Stimulated activated CD4-positive, alpha-beta T cell treated with anti-CD3 and anti-CD28 coated beads, TNF-alpha, amount 100 ng/mL, for 4 hours (primary cell): ENCODE measurements around the gene HPCAL1.
A peak's percentile ranks its signal among the peaks of the same experiment; 100 is the strongest.
"Not testable (repeated sequence)": the region's sequence is repeated elsewhere in the genome, so short reads cannot be mapped to it uniquely, and the experiment has no call there.

Source experiments
- DNase-seq, 3 experiments: peaks; one replicate each; pipeline ENCODE4 v3.0.0-alpha.2; 2020; ENCODE audit warnings: low read depth in 3 of 3

The HPCAL1 gene

DNA sequence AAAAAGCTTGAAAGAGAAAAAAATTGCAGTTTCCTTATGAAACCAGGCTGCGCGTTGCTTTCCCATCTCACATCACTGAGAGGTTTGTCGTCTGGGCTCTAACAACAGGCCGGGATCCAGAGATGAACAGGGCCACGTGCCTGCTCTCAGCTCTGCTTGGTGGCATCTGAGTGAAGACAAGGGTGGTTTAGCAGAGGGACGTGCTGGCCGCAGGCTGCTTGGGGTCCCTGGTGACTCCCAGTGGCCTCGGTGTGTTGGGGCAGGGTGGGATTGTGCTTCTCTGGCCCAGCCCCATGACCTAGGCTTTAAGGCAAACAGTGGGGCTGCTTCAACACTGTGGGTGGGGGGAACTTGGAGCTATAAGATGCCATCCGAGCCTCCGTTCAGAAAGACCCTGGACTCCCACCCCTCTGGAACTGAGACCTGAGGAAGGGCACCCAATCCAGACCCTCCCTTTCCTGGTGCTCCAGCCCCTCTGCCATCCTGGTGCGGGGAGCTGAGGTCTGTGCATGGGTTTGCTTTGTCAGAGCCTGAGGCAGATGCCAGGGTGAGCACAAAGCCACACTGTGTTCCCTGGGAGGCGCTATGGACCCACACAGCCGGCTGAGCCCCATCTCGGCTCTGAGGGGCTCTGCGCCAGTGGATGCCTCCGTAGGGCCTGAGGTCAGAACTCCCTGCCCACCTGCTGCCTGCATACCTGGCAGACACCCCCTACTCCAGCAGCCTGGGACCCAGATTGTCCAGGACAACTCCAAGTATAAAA is 18.4 kb upstream of the HPCAL1 start:
- DNase-seq = no peak

DNA sequence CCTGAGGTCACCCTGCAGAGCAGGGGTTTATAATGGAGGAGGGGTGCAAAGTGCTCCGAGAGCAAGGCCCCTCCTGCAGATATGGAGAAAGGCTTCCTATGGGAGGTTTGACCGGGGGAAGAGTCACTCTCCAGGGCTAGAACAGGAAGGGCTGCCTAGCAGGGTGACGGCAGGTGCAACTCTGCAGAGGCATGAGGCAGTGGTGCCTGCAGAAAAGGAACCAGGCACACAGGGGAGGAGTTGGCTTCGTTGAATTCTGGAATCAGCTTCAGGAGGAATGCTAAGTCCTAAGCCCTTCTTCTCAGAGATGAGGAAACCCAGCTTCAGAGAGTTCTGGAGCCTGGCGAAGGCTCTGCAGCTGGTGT is 17.5 kb upstream of the HPCAL1 start:
- no peak for DNase-seq

DNA sequence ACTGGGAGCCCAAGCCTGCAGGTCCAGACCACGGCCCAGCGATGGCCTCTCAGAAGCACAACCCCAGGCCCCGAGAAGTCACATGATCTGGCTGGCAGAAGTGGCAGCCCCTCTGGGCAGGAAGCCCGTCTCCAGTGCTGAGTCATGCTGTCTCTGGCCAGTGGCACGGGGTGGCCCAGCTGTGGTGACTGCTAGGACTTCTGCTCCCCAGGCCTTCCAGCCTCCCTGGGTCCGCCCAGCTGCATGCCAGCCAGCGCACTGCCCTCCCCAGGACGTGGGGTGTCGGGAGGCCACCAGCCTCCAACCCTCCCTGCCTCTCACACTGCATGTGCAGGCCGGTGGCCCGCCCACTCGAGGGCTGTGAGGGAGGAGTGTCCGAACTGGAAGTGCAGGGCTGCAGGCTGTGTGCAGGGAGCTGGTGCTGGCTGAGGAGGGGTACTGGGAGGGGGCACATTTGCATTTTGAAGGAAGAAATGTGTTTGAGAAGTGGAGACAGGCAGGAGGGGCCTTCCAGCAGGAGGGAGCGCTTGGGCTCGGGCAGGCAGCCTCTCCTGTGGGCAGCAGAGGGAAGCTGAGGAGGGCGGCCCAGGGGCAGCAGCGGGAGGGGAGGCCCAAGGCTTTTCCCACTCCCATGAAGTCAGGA is 17.0 kb upstream of the HPCAL1 start:
- no peak for DNase-seq

DNA sequence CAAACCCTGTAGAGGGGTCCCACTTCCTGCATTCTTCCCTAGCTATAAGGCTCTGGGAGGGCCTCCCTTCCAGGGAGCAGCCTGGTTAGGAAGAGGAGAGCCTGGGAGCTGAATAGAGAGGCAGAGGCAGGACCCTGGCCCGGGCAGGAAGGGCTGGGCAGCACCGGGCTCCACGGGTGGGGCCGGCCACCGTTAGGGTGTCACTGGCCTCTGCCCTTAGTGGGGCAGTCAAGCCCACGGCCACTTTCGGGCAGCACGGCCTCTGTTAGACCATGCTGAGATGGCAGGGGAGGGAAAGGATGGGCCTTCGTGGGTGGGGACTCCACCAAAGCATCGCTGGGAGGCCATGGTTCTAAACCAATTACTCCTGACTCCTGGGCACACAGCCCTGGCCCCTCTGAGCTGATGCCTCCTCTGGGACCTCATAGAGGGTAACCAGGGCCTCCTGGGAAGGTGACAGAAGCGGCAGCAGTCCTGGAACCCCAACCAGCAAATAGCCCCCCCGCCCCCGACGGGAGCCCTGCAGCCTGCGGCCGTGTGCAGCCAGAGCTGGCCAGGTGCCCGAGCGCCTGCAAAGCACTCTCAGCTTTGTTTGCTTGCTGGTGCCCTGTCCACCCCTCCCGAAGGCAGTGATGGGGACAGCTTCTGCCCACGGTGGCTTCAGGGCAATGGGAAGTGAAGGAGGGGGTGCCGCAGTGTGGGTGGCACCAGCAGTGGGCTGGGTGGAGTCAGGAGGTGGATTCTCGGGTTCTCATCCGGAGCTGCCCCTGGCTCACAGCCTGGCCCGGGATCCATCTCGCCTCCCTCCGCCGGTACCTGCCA is 16.3 kb upstream of the HPCAL1 start:
- no peak for DNase-seq

DNA sequence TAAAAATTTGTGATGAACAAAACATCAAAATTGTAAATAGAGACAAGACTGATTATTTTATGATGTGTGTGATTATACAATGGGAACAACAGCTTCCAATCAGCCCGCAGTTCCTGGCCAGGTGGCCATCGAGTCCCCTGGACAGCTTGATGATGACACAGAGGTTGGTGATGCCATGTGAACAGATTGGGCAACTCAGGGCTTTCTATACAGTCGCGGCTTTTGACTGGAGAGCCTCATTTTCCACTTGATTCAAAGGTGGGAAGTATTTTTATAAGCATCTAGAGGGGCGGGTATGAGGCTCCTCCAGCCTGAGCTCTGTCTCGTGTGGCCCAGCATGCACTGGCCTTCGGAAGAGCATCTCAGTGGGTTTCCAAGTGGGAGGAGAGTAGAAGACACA is 14.9 kb upstream of the HPCAL1 start:
- no peak for DNase-seq

DNA sequence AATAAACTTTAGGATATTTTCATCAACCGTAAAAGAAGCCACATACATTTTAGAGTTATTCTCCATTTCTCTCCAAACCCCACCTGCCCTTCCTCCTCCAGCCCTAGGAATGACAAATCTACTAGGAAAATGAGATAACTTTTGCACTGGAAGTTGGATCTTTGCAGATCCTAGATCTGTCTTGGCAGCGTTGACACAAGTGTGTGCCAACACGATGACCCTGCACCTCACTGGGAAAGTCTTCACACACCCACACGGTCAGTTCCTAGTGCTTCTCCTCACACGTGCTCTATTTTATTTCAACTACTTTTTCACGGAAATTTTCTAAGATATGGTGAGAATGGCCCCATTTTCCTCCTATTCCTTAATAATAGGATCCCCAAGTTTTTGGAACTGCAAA is 14.1 kb upstream of the HPCAL1 start:
- DNase-seq = no peak

DNA sequence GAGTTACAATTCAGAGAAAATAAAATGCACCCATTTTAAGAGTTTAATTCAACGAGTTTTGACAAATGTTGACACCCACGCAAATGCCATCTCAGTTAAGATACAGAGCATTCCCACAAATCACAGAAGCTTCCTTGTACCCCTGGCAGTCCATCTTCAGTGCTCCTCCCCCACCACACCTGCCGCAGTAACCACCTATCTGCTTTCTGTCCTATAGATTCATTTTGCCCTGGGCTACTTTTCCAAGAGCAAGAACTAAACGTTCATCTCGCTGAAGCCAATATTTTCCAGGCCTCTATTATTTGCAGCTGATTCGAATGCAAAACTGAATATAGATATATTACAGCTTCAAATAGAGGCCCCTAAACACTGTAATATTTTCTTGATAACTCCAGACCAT is 13.4 kb upstream of the HPCAL1 start:
- DNase-seq = no peak

DNA sequence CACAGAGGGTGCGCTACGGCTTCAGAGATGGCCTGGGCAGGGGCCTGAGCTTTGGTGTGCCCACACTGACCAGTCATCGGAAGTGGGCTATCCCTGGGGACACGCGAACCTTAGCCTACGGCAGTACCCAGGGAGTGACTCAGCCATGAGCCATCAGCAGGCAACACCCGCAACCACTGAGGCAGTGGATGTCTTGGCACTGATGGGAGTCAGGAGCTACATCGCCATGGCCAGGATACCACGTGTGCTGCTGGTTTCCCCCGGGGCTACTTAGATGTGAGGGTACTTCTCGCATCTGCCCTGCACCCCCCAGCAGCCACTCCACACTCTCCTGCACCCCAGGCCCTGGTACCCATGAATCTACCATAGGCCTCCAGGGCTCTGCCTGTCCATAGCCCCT is 12.8 kb upstream of the HPCAL1 start:
- no peak for DNase-seq

DNA sequence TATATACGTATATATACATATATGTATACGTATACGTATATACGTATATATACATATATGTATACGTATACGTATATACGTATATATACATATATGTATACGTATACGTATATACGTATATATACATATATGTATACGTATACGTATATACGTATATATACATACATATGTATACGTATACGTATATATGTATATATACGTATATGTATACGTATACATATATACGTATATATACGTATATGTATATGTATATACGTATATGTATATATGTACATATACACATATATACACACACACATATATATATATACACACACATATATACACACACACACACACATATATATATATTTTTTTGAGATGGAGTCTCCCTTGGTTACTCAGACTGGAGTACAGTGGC is 11.3 kb upstream of the HPCAL1 start:
- not testable (repeated sequence) for DNase-seq

DNA sequence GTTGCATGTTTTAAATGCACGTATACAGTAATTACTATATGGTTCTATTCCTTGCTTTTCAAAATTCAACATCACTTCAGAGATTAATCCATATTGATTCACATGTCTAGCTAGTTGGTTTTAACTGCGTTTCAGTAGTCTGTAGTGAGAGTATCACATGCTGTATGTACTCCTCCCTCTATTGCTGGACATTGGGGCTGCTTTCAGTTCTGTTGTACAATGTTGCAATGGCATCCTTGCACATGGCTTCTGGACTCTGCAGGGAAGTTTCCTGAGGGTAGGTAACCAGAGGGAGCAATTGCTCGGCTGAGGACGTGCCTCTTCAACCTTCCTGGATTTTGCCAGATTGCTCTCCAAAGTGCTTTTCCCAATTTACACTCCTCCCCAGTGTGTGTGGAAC is 10.7 kb upstream of the HPCAL1 start:
- DNase-seq = no peak

DNA sequence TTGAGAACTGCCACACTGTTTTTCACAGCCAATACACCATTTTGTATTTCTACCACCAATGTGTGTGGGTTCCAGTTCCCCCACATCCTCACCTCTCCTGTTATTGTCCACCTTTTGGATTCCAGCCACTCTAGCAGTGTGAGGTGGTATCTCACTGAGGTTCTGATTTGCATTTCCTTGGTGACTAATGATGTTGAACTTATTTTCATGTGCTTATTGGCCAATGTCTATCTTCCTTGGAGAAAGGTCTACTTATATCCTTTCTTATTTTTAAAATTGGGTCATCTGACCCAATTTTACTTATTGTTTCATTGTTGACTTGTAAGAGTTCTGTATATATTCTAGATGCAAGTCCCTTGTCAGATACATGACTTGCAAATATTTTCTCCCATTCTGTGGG is 9.1 kb upstream of the HPCAL1 start:
- no peak for DNase-seq

DNA sequence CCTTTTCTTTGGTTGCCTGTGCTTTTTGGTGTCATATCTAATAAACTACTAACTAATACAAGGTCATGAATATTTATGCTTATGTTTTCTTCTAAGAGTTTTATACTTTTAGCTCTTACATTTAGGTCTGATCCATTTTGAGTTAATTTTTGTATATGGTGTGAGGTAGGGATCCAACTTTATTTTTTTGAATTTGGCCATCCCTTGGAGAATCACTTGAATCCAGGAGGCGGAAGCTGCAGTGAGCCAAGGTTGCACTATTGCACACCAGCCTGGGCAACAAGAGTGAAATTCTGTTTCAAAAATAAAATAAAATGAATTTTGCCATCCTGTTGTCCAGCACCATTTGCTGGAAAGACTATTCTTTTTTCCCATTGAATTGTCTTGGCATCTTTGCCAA is 8.6 kb upstream of the HPCAL1 start:
- DNase-seq = no peak

DNA sequence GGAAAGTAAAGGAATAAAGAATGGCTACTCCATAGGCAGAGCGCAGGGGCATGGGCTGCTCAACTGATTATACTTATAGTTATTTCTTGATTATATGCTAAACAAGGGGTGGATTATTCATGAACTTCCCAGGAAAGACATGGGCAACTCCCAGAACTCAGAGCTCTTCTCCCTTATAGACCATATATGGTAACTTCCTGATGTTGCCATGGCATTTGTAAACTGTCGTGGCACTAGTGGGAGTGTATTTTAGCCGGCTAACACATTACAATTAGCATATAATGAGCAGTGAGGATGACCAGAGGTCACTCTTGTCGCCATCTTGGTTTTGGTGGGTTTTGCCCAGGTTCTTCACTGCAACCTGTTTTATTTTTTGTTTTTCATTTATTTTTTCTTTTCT is 7.1 kb upstream of the HPCAL1 start:
- DNase-seq = not testable (repeated sequence)

DNA sequence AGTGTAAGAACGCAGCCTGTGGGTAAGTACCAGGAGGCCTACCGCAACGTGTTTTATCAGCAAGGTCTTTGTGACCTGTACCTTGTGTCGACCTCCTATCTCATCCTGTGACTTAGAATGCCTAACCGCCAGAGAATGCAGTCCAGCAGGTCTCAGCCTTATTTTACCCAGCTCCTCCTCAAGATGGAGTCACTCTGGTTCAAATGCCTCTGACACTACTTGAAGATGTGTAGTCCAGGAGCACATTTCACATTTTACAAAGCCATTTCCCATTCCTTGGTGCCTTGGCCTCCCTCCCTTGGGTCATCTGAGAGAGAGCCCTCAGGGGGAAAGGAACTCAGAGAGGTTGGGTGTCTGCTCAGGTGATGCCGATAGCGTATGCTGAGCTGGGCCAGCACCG is 6.6 kb upstream of the HPCAL1 start:
- no peak for DNase-seq

DNA sequence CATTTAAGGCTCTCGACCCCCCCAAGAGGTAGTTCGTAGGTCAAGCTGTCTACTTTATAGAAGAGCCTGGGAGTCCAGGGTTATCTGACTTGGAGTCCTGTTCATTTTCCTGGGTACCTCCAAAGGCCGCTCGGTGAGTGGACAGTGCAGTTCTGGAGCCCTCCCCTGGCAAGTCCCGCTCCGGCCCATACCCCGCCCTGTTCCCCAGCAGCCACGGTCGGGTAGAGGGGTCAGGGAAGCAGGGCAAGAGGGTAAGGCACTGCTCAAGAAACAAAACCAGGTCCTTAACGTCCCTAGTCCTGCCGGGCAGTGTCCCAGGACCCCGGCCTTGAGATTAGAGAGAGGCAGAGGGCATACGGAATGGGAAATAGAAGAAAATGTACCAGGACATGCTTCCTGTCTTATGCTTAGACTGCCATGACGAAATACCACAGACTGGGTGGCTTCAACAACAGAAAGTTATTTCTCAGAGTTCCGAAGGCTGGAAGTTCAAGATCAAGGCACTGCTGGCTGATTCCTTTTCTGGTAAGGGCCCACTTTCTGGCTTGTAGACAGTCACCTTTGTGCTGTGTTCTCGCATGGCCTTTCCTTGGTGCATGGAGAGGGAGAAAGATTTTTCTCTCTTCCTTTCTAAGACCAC is 5.4 kb upstream of the HPCAL1 start:
- no peak for DNase-seq

DNA sequence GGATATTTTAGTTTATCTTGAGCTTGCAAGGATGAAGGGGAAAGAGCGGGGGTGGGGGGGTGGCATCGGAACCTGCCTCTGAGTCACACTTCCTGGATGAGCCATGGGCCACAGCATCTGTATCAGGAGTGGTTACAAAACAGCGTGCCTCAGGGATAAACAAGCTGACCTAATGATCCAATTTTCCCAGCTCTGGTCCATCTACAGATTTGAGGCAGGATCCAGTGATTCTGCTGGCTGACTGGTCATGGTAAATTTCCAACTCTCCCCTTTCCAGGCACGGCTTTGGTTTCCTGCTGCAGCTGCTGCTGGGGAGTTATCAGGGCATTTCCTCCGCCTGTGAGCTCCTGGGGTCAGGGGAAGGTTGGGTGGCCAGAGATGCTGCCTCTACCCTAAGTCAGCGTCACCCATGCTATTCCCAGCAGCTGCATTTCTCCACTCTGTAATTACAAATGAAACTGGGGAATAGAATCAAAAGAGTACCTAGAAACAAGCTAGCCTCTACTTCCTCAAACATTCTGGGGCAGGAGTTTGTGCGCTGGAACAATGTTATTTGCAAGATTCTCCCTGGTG is 4.7 kb upstream of the HPCAL1 start:
- DNase-seq = peak; percentile 22 to 51 (median 50)

DNA sequence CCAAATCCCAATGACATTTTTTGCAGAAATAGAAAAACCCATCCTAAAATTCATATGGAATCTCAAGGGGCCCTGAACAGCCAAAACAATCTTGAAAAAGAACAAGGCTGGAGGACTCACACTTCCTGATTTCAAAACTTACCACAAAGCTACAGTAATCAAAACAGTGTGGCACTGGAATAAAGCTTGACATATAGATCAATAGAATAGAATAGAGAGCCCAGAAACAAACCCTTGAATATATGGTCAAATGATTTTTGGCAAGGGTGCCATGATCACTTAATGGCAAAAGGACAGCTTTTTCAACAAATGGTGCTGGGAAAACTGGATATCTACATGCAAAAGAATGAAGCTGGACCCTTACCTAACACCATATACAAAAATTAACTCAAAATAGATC is 3.9 kb upstream of the HPCAL1 start:
- DNase-seq = not testable (repeated sequence)

DNA sequence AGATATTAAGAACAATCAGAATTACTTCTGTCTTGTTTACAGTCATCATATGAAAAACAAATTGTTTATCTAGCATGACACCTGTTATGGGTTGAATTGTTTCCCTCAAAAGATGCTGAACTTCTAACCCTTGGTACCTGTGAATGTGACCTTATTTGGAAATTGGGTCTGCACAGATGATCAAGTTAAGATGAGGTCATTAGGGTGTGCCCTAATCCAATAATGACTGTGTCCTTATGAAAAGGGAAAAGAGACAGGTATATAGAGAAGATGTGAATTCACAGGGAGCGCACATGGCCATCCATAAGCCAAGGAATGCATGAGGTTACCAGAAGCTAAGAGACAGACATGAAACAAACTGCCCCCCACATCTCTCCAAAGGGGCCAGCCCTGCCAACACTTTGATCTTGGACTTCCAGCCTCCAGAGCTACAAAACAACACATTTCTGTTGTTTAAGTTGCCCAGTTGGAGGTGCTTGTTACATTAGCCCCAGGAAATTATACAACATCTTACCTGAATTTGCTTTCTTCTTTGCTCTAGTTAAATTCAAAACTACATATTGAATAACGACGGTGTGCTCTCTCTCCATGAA is 2.3 kb upstream of the HPCAL1 start:
- no peak for DNase-seq

DNA sequence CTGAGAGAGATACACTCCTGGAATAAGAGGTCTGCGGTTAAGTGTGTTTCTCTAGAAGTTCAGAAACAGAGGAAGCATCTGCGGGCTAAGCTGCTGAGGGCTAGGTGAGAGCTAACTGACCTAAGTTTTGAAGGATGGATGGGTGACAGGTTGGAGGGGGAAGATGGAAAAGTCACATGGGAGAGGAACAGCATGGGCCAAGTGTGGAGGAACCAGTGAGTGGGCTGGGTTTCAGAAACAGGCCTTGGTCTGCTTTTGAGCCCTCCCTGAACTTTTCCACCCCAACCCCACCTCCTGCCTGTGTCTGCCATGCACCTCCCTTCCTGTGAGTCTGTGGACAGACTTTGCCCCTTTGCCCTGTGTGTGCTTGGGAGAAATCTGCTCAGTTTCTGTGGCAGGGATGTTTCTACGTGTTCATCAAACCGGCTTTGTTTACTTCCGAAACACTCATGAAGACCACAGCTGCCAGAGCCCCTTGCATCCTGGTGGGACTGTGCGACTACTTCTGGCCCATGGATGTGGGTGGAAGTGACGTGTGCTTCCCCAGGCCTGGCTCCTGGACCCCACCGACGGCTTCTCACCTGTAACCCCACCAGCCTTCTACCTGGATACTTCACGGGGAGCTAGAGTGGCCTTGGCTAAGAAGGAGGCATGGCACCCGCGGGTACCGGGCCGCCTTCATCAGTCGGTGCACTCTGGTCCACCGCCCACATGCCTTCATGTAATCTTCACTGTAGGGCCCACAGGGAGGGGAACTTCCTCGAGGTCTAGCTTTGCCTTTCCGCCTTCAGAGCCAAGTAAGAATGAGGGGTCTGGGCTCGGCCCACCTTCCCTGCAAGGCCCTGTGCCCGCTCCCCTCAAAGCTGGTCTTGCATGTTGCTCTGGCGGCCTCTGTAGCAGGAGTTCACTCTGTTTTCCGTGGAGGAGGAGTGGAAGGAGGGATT is 1.4 kb upstream of the HPCAL1 start:
- DNase-seq = no peak

DNA sequence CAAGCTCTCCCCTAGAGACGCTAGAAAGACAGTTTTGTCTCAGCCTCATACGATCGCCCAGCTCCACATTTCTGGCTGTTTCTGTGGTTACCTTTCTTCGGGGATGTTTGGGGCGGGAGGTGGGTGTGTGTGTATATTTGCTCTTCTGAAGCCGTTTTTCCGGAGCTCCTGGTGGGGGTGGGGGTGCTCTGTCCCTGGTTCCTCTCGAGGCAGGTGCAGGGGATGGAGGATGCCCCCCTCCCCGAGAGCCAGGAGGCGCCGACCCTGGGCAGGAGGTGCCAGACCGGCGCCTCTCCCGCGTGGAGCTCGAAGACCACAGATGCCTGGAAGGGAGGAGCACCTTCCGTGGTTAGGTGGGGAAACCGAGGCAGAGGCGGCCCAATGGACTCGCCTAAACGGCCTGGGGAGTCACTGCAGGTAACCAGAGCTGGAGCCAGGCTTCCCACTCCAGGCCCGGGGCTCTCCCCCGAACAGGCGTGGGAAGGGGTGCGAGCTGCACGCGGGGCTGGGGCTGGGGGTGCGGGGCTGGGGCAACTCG is 694 bp upstream of the HPCAL1 start:
- no peak for DNase-seq
